Lung (tissue), 12 donors: ENCODE results near the gene CDH4. TPM values are rescaled to one million over a fixed set of nuclear protein-coding genes. Genes with fewer than 3 reads are reported as not detected.

Source experiments
- ATAC-seq: fragments of 200-7000 bp; cut with Tn5 transposase; one replicate; pipeline ENCODE4 v1.9.1; 2020; ENCODE audit warnings: moderate number of reproducible peaks; ENCODE audit not compliant: insufficient read depth, low FRiP score
- DNase-seq, 3 donors: peaks; one replicate each; pipeline ENCODE4 v3.0.0-alpha.2; 2013 to 2017
- H3K27ac ChIP-seq, 2 donors: one replicate each; pipeline ENCODE4 v1.5.1; 2013; ENCODE audit warnings: mild to moderate bottlenecking in 2 of 2, moderate library complexity in 2 of 2, control low read depth in 1 of 2, inconsistent platforms in 1 of 2, low read depth in 1 of 2, low read length in 1 of 2
- H3K27me3 ChIP-seq, 3 donors: one replicate each; pipeline ENCODE4 v1.5.1; 2013; ENCODE audit warnings: low read length in 2 of 3; ENCODE audit not compliant: control insufficient read depth in 3 of 3, insufficient read depth in 3 of 3
- H3K36me3 ChIP-seq, 4 donors: one replicate each; pipeline ENCODE4 v1.5.1; 2013; ENCODE audit warnings: low read length in 4 of 4, mild to moderate bottlenecking in 1 of 4, moderate library complexity in 1 of 4; ENCODE audit not compliant: control insufficient read depth in 4 of 4, insufficient read depth in 4 of 4
- H3K4me1 ChIP-seq, 5 donors: one replicate each; pipeline ENCODE4 v1.5.1; 2013; ENCODE audit warnings: low read length in 5 of 5, mild to moderate bottlenecking in 2 of 5, moderate library complexity in 1 of 5; ENCODE audit not compliant: control insufficient read depth in 5 of 5, insufficient read depth in 5 of 5
- H3K4me3 ChIP-seq: one replicate; pipeline ENCODE4 v1.5.1; 2013; ENCODE audit warnings: mild to moderate bottlenecking, control low read depth, moderate library complexity
- H3K9ac ChIP-seq, 2 donors: one replicate each; pipeline ENCODE4 v1.5.1; 2013; ENCODE audit warnings: low read length in 2 of 2, control low read depth in 1 of 2; ENCODE audit not compliant: insufficient read depth in 1 of 2
- H3K9me3 ChIP-seq, 4 donors: one replicate each; pipeline ENCODE4 v1.5.1; 2013; ENCODE audit warnings: low read length in 3 of 4, mild to moderate bottlenecking in 1 of 4, moderate library complexity in 1 of 4; ENCODE audit not compliant: control insufficient read depth in 4 of 4, insufficient read depth in 3 of 4
- WGBS, 2 donors: extraction: QIAGEN DNeasy Blood & Tissue Kit; methylation state at CpG; one replicate each; pipeline ENCODE4 v1.1.7; 2013; 5-methylcytosine and 5-hydroxymethylcytosine counted together
- polyA plus RNA-seq, 2 donors: library from polyadenylated mRNA; stranded (reverse); fragments of 200-250 nt; gene quantifications; one replicate each; pipeline ENCODE4 v1.2.1, GENCODE V29; 2013
- total RNA-seq, 2 donors: library from RNA; depleted of rRNA in 1 of 2; stranded (reverse); fragments of >200 nt in 1 of 2; gene quantifications; one replicate each; pipeline ENCODE4 v1.2.1, GENCODE V29; 2014 to 2021
- TF ChIP-seq, protein P1 (sequence below): IDR thresholded peaks from 2 replicates; pipeline ENCODE4 v1.5.1; 2012; ENCODE audit warnings: mild to moderate bottlenecking; ENCODE audit errors: control extremely low read depth, extremely low read depth
- donor health status: control.
- donor health status: control.
- donor health status: Bipolar disorder and iron deficiency.
- donor health status: healthy.
- donor health status: DM: yes; HTN: yes; CAD: no.

CDH4 gene
- total and polyA plus RNA-seq, 4 donors: 0.10 to 2.1 (median 0.34) TPM

DNA sequence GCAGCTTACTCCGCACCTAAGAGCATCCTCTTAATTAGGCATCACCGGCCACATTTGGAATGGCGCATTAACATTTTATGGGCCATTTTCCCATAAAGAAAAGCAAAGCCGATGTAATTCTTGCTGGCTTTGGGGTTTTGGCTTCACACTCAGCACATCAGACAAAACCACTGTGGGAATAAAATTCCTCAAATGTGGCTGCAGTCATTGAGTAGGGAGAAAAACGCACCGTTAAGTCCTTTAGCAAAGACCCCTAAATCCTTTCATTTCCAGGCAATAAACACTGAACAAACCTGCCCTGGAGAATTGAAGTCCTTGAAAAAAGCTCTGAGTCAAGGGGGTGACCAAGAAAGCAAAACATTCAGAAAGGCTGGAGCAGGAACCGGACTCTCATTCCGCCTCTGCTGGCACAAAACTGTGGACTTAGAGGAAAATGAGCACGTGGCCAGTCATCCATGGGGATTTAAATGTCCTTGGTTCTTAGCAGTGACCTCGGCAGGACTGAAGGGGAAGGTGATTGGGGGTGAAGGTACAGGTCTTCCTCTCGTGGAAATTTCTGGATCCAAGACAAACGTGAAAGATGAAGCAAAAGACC, 102.9 kb downstream of the CDH4 start:
- ATAC-seq: no peak

DNA sequence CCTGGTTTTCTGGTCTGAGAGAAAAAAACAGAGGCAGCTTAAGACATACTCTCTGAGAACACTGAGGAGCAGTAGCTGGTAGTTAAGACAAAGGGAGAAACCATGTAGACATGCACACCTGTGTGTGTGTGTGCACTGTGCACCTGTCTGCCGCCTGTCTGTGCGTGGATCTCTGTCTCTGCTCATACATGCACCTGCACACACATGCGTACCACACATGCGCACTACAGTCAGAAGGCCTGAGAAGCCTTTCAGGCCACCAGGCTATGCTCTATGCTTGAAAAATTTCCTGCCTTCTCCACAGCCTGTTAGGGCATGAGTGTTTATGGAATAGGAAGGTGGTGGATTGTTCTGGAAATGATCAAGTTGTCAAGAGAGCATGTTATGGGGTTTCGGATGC, 103.5 kb downstream of the CDH4 start:
- Histone ChIP-seq H3K4me3 (no peak overlapping the region), H3K27me3 (peaks cover 0 to 32% (median 7%) of the 10 kb centered on the region in 3 donors), H3K4me1 (no peaks in the 10 kb centered on the region), H3K9me3 (no peaks in the 10 kb centered on the region), H3K9ac (no peak overlapping the region), H3K36me3 (no peaks in the 10 kb centered on the region), H3K27ac (no peak overlapping the region)
- TF ChIP-seq, protein P1, sequence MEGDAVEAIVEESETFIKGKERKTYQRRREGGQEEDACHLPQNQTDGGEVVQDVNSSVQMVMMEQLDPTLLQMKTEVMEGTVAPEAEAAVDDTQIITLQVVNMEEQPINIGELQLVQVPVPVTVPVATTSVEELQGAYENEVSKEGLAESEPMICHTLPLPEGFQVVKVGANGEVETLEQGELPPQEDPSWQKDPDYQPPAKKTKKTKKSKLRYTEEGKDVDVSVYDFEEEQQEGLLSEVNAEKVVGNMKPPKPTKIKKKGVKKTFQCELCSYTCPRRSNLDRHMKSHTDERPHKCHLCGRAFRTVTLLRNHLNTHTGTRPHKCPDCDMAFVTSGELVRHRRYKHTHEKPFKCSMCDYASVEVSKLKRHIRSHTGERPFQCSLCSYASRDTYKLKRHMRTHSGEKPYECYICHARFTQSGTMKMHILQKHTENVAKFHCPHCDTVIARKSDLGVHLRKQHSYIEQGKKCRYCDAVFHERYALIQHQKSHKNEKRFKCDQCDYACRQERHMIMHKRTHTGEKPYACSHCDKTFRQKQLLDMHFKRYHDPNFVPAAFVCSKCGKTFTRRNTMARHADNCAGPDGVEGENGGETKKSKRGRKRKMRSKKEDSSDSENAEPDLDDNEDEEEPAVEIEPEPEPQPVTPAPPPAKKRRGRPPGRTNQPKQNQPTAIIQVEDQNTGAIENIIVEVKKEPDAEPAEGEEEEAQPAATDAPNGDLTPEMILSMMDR: no peak
- ATAC-seq (no peak), DNase-seq (no peak)
- 93 to 96% methylated on average over 5 of the region's 5 CpGs for WGBS, 2 donors

More for the DNA sequence above, 102.9 kb downstream of the CDH4 start:
- Histone ChIP-seq H3K27ac (no peak overlapping the region), H3K9me3 (no peaks in the 10 kb centered on the region), H3K36me3 (no peaks in the 10 kb centered on the region), H3K4me3 (no peak overlapping the region), H3K4me1 (no peaks in the 10 kb centered on the region), H3K9ac (no peak overlapping the region), H3K27me3 (peaks cover 0 to 30% (median 7%) of the 10 kb centered on the region in 3 donors)
- TF ChIP-seq, protein P1: no peak
- 80 to 89% methylated on average over 12 of the region's 12 CpGs for WGBS, 2 donors
- DNase-seq: no peak

DNA sequence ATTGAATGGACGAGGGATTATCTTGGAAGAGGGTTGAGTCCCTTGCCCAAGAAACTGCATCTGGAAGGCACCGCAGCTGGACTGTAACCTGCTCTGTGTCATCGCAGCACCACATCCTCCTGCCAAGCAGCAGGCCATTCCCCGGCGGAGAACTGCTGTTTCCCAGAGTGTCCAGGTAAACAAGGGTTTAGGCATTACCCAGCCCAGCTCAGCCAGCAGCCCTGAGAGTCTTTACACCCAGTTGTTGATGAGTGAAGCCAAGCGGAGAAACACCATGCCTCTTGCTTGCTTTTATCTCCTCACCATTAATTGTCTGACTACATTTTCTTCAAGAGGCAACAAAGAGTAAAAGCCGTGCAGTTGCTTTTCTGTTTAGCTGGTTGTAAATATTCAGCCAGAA, 104.1 kb downstream of the CDH4 start:
- 68 to 76% methylated on average over 7 of the region's 7 CpGs for WGBS, 2 donors
- Histone ChIP-seq H3K27me3 (peaks cover 0 to 33% (median 7%) of the 10 kb centered on the region in 3 donors), H3K9ac (no peak overlapping the region), H3K36me3 (no peaks in the 10 kb centered on the region), H3K27ac (no peak overlapping the region), H3K9me3 (no peaks in the 10 kb centered on the region), H3K4me3 (no peak overlapping the region), H3K4me1 (no peaks in the 10 kb centered on the region)
- TF ChIP-seq, protein P1: no peak
- ATAC-seq (no peak), DNase-seq (no peak)

DNA sequence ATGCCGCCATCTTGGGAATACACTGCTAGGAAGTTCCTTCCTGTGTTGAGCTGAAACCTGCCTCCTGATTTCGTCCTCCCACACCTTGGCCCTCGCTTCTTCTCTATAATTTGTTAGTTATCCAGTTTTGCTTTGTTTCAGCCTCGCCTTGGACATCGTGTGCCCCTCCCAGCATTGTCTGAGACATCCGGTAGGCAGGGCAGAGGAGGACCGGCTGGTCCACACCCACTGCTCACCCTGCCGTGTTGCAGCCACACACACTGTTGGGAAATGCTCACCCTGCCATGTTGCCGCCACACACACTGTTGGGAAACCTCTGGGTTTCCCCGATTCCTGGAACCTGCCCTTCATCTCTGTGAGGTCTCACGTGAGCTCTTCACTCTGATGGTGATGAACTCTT, 105.1 kb downstream of the CDH4 start:
- TF ChIP-seq, protein P1: no peak
- H3K9ac ChIP-seq: no peak overlapping the region
- no peaks in the 10 kb centered on the region for H3K9me3 ChIP-seq
- H3K4me3 ChIP-seq: no peak overlapping the region
- DNase-seq (no peak), ATAC-seq (no peak)
- H3K36me3 ChIP-seq: no peaks in the 10 kb centered on the region
- H3K27ac ChIP-seq: no peak overlapping the region
- 82 to 89% methylated on average over 11 of the region's 11 CpGs for WGBS, 2 donors
- H3K27me3 ChIP-seq: peaks cover 0 to 31% (median 5%) of the 10 kb centered on the region in 3 donors
- no peaks in the 10 kb centered on the region for H3K4me1 ChIP-seq
